Measurements from ENCODE around the gene SPTLC1. TPM values are rescaled to one million over a fixed set of nuclear protein-coding genes. Genes with fewer than 3 reads are reported as not detected.

SPTLC1 gene
- total RNA-seq, 1 donor from 2014 or later: 90.0 TPM

DNA sequence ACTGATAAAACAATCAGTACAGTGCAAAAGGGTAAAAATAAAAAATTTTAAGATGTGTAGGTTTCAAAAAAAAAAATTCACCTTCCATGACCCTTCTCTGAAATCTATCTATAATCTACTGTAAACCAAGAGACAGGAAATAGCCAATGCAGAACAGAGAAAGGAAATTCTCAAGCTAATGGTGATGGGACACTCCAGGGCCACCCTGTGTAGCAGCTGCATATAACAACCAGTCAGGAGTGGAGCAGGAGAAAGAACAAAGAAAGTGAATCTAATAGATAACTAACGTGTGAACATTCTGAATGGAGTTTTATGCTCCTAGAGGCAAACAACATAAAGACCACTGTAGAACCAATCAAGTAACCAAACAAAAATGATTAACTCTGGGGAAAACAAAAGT, 16.6 kb downstream of the SPTLC1 start:
- DNase-seq (ENCODE audit: low spot score): no peak

DNA sequence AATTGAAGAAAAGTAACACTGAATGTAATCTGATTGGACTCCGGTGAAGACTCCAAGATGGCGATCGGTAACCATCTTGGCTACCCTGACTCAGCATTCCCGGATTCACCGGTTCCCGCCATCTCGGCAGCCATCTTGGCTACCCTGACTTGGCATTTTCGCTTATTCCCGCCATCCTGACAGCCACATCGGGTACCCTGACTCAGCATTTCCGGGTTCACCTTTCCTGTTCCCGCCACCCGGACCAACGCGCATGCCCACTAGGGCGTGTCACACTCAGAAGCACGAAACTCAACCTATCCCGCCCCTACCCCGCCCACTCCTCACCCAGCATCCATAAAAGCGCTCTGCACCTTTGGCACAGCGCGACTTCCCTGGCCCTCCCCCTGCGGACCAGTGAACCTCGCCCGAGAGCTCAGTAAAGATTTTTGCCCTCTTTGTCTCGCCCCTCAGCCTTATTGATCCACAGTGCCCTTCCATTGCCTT, 17.2 kb downstream of the SPTLC1 start:
- DNase-seq (ENCODE audit: low spot score): peak; percentile 84

DNA sequence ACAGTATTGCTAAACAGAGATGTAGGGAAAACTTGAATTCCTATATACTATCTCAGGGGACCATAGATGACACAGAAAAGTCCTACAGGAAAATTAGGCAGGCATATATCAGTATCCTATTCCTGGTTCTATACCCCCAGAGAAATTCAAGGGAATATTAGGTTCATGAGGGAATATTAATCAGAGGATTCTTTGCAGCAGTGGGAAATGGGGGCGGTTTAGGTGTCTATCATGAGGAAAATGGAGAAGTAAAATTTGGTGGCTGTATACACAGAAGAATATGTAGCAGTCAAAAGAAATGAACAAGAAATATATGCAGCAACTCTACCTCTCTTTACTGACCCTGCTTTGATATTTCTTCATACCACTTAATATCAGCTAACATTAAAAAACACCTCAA, 20.0 kb downstream of the SPTLC1 start:
- DNase-seq (ENCODE audit: low spot score): no peak

DNA sequence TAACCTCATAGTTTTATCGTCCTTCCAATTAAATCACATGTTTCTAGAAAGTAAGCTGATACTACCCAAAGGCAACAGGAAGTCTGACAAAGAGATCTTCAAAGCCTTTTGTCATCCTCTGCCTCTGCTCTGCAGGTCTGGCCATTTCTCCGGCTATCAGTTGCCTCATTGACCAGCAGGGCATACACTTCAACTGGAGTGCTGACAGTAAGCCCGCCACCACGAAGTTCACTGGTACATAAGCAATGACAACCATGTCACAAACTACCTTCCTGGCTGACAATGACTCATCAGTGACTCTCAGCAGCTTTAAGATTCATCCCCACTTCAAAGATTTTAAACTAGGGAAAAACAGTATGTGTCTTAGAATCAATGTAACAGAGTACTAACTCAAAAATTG, 20.6 kb downstream of the SPTLC1 start:
- DNase-seq (ENCODE audit: low spot score): no peak

DNA sequence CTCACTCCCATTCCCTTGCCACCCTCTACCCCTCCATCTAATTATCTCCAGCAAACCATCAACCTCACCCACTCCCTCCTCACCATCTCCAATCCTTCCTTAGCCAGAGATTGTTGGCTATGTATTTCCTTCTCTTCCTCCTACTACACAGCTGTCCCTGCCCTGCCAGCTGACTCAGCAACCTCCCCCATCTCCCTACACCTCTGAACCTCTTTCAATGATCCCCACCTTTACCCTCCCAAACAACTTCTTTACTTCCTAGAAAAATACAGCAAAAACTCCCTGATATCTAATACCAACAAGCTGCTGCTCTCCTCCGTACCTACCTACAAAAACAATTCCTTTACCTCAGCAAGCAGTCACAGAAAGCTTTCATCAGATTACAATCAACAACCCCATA, 37.3 kb downstream of the SPTLC1 start:
- DNase-seq (ENCODE audit: low spot score): no peak

DNA sequence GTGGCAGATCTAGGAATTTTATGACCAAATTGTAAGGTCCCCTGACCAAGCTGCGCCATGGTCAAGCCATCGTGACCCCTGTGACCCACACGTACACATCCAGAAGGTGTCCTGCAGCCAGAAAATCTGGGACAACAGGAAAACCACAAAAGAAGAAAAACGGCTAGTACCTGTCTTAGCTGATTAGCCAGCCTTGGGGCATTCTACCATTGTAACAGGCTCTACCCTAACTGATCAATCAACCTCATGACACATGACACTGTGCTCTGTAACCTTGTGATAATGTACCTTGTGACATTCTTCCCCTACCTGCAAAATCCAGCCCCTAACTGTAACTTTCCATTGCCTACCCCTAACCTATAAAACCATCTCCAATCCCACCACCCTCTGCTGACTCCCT, 43.6 kb downstream of the SPTLC1 start:
- no peak for DNase-seq (ENCODE audit: low spot score)

DNA sequence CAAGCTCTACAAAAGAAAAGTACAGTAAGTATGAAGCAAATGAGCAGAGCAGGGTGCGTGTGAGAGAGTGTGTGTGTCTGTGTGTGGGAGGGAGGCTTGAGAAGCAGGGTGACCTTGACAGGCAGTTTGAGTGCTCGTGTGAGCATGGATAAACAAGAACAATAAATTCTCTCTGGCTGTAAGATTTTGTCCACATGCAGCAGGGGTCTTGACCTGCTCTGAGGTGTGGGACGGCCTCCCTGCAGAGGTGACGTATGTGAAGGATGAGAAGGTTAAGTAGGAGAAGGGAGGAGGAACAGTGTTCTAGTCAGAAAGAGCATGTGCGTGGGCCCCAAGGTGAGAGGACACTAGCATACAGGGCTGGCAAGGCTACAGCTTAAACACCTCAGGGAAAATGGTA, 49.0 kb downstream of the SPTLC1 start:
- no peak for DNase-seq (ENCODE audit: low spot score)

DNA sequence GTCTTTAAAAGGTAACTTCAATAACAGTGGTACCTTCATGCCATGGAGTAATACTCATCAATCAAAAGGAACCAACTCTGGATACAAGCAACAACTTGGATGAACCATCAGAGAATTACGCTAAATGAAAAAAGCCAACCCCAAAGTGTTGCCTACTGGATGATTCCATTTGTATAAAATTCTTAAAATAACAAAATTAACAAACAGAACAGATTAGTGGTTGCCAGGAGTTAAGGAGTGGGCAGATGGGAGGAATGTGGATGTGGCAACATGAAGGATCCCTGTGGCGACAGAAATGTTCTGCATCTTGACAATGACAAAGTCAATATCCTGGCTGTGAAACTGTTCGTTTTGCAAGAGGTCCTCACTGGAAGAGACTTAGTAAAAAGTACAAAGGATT, 50.5 kb downstream of the SPTLC1 start:
- no peak for DNase-seq (ENCODE audit: low spot score)

DNA sequence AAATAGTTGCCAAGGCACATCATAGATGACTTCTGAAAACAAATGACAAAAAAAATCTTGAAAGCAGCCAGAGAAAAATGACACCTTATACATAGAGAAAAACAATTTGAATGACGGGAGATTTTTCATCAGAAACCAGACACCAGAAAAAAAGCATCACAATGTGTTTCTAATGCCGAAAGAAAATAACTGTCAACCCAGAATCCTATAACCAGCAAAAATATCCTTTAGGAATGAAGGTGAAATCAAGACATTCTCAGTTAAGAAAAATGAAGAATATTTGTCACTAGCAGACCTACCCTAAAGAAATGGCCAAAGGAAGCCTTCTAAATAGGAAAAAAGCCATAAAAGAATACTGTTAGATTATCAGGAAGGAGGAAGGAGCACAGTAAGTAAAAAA, 54.0 kb downstream of the SPTLC1 start:
- no peak for DNase-seq (ENCODE audit: low spot score)

DNA sequence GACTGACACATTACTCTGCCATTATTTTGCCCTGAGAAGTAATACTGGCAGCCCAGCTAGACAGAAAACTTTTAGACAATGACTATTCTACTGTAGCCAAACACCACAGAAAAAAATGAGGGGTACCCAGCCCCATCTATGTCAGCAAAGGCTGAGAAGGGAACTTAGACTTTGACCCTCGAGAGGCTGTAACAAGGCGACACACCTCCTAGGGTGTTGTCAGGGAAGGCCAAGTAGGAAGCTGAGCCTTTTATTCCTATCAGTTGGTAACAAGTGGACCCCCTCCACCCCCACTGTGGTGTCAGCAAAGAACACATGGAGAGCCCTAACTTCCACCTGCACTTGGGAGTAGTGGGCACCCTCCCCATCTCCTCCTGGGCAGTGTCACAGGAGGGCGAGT, 55.6 kb downstream of the SPTLC1 start:
- DNase-seq (ENCODE audit: low spot score): no peak

DNA sequence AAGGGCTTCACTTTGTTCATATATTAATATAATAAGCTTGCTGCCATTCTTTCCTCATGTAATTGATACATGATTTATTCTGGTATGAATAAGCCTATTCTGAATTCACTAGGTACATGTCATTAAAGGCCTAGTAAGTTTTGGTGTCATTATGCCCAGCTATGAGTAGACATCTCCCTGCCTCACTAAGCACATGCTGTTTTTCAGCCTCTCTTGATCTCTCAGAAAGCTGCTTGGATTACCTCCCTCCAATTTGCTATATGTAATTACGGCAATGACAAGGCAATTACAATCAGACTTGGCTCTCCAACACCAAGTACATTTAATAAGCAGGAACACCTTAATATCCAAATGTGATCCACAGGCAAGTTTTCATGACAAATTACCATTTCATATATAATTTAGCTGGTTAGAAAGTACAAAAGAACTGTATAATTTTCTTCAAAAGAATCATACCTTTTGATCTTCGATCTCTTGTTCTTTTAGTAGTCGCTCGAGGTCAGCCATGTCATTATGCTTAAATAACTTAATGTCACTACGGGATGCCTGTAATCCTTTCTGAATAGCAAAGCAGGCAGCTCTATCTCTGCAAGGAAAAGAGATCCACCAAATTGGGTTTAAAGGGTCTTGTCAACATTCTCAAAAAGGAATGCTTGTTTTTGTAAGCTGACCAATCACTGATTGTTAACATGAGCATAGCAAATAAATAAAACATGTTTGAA, 56.3 kb downstream of the SPTLC1 start:
- no peak for DNase-seq (ENCODE audit: low spot score)

DNA sequence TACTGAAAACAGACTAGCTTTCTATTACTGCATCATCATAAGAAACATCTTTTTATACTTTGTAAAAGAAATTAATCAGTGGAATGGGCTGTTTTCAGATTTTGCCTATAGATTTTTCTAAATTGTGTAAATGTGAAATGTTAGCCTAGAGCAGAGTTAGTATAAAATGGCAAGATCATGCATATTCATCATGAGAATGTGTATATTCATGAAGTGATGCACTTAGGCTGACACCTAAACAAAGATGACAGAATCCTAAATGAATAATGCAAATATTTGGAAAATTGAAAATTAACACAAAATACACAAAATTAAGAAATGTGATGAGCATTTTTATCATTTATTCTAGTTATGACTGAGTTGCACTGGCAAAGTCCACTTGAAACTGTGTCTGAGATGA, 57.2 kb downstream of the SPTLC1 start:
- no peak for DNase-seq (ENCODE audit: low spot score)

DNA sequence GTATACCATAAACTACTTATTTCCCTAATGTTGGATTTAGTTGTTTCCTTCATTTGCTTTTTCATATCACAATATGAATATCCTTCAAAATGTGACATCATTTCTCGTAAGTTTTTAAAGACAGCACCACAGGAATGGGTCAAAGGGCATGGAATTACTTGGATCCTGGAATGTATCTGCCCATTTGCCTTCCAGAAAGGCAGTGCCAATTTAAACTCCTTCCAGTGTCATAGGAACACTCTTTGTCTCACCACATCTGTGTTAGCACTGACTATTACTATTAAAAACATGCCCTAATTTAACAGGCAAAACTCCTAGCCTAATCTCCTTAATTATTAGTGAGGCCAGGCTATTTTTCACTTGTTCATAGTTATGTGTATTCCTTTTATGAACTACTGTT, 58.0 kb downstream of the SPTLC1 start:
- DNase-seq (ENCODE audit: low spot score): no peak

DNA sequence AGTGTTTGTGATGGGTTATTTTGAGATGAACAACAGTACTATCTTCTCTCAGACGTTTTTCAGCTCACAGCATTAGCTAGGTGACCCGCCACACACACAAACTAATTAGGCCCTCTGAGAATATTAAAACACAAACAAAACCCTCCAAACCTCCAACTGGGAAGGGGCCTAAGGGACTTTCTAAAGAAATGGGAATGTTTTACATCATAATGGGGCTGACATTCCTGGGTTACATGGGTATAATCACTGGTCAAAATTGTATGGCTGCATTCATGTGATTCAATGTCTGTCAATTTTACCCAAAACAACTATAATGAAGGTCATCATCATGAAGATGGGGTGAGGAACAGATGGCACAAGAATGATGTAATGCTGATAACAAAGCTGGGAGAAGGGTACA, 59.6 kb downstream of the SPTLC1 start:
- no peak for DNase-seq (ENCODE audit: low spot score)

DNA sequence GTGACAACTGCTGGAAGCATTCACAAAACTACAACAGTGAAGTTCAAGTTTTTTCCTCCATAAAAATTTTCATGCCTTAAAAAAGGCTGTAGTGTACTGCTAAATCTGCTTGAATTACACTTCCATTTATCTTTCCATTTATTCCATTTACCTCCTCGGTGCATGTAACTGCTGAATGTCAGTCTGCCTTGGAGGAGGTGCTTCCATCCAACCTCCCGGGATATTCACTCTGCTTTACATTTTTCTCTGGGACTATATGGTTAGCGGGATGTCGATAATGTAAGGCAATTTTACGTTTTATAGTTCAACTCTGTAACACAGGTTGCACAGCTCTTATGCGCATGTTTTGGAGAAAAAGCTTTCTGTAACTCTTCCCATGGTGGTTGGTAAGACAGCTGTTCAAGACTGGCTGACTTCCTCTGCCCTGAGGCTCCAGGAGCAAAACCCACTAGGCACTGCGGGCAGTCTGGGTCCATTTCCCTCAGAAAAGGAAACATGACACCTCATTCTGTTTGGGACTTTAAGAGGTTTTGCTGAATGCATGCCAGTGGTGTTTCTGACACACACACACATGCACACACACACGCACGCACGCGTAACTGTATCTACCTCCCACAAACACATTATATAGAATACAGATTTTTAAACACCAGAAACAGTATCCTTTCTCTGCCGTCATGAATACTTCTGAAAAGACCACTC, 66.1 kb downstream of the SPTLC1 start:
- DNase-seq (ENCODE audit: low spot score): no peak

DNA sequence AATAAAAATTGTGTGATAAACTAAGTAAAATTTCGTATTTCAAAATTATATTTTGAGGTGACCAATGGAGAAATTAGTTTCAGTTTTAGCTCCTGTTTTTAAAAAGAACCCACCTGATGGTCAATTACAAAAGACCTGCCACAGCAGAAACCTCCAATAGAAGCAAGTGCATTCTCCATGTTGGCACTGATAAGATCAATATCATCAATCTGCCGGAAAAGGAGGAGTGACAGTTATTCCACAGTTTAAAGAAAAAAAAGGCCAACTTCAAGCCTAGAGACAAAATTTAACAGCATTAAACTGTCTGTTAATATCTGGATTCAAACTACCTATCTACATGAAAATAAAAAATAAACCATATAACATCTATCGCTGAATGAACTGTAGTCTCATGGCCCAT, 67.7 kb downstream of the SPTLC1 start:
- no peak for DNase-seq (ENCODE audit: low spot score)

DNA sequence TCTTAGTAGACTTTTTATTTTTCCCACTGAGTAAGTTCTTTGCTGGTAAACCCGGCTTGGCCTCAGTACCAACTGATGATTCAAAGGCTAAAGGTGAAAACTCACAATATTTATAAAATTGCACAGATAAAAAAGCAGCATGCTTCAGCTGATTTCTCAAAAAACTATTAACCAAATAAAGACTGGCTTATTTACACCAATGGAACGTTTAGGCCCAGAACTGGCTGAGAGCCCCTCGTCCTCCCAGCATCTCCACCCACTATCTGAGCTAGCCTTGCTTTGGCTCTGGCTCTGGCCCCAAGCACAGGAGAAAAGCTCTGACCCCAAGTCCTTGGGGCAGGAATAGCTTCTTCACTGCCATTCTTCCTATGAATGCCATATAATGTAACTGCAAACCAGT, 68.5 kb downstream of the SPTLC1 start:
- no peak for DNase-seq (ENCODE audit: low spot score)

DNA sequence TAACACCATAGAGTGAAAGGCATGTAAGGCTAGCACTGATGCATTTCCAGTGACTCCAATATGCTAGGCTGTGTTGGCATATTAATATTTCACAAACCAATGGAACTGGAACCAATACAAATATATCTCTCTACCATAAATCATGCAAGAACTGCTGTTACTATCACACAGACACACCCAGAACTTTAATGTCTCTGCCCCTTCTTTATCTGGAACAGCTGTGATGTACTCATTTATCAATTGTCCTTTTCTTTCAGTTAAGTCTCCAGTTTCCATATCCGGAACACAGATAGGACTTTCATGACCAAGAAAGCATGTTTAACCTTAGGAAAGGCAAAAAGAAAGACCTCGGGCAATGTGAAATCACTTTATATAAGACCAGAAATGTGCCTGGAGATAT, 70.3 kb downstream of the SPTLC1 start:
- no peak for DNase-seq (ENCODE audit: low spot score)

DNA sequence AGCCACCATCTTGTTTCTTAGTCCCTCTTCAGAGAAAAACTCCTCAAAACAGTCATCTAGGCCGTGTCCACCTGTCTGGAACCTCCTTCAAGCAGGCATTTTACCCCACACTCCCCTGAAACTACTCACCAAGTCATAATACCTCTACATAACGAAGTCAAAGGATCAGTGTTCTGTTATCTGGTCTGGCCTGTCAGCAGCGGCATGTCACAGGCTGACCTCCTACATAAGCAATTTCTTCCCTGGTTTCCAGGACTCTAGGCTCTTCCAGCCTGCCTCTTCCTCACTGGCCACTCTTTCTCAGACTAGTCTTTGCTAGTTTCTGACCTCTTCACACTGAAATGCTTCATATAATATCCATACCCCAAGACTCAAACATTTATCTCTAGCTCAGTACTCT, 72.2 kb downstream of the SPTLC1 start:
- no peak for DNase-seq (ENCODE audit: low spot score)

DNA sequence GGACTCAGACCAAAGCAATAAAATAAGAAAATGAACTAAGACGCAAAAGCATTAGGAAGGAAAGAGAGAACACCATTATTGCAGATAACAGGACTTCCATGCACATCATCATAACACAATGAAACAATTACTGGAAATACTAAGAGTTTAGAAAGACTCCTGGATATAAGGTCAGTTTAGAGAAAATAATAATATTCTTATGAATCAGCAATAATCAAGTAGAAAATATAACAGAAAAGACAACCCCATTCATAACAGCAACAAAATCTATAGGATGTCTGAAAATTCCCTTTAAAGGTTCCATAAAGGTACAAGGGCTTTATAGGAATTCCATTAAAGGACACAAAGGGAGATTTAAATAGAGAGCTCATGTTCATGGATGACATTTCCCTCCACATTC, 73.0 kb downstream of the SPTLC1 start:
- no peak for DNase-seq (ENCODE audit: low spot score)

DNA sequence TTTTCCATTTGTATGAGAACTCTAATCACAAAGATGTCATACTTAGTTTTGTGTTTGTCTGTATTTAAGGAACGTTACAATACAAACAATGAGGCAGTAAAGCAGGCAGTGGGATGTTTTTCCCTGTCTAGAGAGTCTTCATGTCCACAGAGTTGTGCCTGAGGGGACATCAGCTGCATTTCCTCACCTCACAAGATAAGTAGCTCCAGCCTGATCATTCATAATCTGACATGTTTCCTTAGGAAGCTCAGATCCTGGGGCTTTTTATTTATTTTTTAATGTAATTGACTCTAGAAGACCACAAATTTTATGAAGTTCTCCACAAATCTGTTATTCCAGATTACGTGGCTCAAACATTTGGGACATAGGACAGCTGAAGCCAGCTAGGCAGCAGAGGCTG, 78.5 kb downstream of the SPTLC1 start:
- no peak for DNase-seq (ENCODE audit: low spot score)

DNA sequence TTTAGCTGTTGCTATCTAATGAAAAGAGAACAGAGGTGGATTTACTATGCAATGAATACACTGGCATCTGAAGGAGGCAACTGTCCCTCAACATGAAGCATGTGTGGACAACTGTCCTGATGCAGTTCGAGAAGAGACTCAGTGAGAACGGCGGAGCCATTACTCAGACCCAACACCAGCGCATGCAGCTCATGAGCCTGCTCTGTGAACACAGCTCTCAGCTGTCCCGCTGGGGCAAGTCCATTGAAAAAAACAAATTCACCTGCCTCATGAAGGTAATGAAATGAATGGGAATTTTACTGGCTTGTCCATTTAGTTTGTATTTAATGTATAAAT, 78.8 kb downstream of the SPTLC1 start:
- no peak for DNase-seq (ENCODE audit: low spot score)

DNA sequence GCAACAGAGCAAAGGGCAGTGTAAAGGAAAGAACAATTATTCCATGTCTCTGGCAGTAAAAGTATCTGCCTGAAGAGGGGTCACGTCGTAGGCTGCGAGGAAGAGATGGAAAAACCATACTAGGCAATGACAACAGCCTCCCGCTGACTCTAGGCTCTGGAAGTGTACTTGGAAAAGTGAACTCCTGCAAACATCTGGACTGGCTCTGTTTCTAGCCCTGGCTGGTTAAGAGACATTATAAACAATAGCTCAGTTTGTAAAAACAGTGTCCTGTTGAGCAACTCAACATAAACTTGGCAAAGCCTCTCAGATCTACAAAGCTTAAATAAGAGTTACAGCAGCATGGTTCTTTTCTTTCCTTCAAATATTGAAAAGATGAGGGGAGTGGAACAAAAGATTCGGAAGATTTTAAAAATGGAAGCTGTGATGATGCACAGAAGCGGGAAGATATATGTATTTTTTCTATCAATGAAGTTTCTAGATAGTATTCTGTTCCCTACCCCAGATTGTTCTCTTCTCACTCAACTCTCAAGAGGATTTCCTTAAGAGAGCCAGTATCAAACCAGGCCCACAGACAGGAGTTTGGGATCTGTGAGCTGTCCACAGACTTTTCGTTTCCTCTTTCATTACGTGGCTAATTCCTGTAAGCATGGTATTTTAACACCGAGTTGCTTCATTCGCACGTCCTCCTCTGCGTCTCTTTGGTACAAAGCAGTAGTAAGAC, 79.4 kb downstream of the SPTLC1 start:
- peak; percentile 23 for DNase-seq (ENCODE audit: low spot score)

Measured in umbilical cord (tissue), 2 donors.